HG02623 (cell line): ENCODE measurements around the gene HSPE1.
A peak's percentile ranks its signal among the peaks of the same experiment; 100 is the strongest.
"Not testable (repeated sequence)": the region's sequence is repeated elsewhere in the genome, so short reads cannot be mapped to it uniquely, and the experiment has no call there.

Experiments
- ATAC-seq: cut with Tn5 transposase; IDR thresholded peaks from one replicate; pipeline ENCODE4 v1.9.1; 2021; ENCODE audit warnings: moderate library complexity; ENCODE audit not compliant: unreplicated experiment

HSPE1 gene

DNA sequence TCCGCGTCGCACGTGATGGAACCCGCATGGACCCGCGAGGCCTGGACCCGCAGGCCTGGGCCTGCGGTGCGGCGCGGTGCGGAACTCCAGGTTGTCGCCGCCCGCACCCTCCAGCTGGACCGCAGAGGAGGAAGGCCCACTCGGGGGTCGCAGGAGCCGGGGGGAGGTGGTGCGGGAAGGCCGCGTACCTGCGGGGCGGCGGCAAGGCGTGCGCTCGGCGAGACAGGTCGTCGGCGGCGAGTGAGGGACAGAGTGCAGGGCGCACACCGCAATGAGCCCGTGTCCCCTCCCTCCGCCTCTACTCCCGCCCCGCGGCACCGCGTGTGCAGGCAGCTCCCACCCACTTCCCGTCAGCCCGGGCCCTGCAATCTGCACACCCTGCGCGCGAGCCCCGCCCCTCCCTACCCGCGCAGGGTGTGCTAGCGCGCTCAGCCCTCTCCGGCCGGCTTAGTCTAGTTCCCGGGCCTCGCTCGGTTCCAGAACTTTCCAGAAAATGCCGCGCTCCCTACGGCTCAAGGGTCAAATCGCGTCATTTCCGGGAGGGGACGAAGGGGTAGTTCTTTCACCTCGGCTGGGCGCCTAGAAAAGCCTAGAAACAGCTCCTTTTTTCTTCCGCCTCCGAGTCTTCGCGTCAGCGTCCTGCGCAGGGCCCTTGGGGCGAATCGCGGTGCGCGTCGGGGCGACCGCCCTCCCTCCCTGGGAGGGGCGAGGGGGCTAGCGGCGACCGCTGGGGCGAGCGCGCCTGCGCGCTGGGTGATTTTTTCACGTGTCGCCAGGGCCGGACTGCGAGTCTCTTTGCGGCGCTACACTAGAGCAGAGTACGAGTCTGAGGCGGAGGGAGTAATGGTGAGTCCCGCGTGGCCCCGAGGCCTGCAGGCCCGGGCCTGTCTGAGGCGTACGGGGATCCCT is at the start of gene HSPE1, which contains the start of gene HSPD1:
HSPE1 (plus strand) TSS at position 786 of the 909 bp plus-strand sequence; CDS start at position 844, 58 bp downstream.
HSPD1 (minus strand) TSS at position 247 of the 909 bp plus-strand sequence. CDS start 992 bp downstream, outside the sequence.
- peak; percentile 75 for ATAC-seq

DNA sequence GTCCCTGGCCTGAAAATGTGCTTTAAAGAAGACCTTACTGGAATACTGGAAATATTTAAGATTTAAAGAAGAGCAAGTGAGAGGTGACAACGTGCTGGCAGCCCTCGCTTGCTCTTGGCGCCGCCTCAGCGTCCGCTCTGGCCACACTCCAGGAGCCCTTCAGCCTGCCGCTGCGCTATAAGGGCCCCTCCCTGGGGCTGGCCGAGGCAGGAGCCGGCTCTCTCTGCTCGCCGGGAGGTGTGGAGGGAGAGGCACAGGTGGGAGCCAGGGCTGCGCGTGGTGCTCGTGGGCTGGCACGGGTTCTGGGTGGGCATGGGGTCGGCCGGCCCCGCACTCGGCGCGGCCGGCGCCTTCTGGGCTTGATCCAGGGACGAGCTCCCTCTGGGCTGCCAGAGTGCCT is 49.7 kb upstream of the HSPE1 start:
- ATAC-seq, result no peak

DNA sequence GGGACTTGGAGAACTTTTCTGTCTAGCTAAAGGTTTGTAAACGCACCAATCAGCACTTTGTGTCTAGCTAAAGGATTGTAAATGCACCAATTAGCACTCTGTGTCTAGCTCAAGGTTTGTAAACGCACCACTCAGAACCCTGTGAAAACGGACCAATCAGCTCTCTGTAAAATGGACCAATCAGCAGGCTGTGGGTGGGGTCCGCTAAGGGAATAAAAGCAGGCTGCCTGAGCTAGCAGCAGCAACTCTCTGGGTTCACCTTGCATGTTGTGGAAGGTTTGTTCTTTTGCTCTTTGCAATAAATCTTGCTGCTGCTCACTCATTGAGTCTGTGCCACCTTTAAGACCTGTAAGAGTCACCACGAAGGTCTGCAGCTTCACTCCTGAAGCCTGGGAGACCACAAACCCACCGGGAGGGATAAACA is 49.2 kb upstream of the HSPE1 start:
- not testable (repeated sequence) for ATAC-seq

DNA sequence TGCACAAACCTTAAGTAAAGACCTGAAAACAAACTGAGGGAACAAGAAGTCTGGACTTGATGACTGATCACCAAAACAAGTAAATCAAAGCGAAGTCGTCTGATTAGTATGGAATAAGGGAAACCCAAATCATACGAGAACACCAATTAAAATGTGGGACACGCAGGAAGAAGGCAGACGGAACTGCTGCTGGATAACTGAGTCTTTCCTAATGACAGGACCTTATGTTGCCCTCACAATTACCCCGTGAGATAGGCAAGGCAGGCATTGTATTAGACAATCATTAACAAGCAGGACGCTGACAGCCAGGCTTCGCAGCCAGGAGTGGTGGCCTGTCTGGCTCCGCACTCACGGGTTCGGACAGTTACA is 47.4 kb upstream of the HSPE1 start:
- ATAC-seq, result no peak

DNA sequence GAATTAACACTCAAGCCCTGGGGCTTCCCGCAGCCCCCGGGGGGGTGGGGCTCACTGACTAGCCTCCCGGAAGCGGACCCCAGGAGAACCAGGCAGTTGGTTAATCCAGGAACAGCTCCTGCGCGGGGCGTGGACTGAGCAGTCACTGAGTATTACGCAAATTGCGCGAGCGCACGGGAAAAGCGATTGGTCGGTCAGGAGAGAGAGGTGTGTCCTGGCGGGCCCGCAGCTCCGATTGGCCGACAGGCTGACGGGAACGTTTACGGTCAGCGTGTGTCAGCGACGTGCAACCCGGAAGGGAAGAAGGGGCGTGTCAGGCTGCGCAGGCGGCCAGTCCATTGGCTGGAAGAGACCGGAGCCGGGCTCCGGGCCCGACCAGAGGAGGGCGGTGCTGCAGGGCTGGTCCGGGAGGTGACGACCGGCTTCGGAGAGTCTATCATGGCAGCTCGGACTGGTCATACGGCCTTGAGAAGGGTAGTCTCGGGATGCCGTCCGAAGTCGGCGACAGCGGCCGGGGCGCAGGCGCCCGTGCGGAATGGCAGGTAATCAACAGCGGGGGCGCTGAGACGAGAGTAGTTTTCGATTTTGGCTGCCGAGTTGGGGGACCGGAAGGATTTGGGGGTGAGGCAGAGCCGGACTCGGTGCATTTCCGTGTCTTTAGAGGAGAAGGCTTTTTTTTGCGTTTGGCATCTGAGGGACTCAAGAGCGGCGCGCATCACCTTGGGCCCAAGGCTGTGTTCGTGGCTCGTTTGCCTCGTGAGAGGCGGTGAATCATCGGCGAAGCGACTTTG is 46.9 kb upstream of the HSPE1 start, which contains the start of gene COQ10B:
COQ10B (plus strand) TSS at position 430 of the 791 bp plus-strand sequence; CDS start at position 439, 9 bp downstream.
- peak; percentile 96 for ATAC-seq

DNA sequence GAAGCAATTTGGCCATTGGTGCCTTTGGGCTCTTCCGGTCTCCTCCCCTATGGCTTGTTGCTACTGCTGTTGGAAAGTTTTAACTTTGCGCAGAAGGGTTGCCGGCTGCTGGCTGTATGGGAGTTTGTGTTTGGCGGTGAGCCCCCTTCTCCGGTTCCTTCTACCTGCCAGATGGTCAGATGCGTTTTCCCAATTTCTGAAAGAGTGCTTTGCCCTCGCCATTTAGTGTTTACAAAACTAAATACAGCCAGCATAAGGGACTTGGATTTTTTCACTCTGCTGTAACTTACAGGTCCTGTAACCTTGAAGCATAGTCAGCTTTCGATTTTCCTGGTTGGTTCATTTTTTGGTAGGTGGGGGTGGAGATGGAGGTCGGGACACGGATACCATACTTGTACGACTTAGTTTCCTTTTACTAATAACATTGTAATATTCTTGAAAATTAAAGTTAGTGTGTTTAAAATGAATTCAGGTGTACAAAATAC is 46.2 kb upstream of the HSPE1 start:
- ATAC-seq, result peak; percentile 16

DNA sequence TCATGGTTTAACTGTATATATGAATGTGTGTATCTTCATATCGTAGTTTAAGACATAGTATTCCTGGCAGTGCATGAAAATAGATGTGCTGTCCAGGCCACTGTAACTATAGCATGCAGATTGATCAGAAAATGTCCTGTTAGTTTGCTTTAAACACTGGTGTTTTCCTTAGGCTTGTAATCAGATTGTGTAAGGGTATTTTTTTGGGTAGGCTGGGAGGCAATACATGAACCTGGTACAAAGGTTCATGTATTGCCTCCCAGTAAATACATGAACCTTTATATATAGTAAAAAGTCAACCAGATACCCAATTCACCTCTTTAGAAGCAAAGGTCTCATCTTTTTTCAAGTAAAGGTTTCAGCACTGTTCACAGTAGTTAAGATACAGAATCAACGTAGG is 45.3 kb upstream of the HSPE1 start:
- no peak for ATAC-seq

DNA sequence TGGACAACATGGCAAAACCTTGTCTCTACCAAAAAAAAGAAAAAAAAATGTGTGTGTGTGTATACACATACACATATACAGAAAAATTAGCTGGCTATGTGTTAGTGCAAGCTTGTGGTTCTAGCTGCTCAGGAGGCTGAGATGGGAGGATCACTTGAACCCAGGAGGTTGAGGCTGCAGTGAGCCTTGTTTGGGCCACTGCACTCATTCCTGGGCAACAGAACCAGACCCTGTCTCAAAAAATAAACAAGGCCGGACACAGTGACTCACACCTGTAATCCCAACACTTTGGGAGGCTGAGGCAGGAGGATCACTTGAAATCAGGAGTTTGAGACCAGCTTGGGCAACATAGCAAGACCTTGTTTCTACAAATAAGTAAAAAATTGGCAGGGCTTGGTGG is 44.8 kb upstream of the HSPE1 start:
- ATAC-seq, result no peak

DNA sequence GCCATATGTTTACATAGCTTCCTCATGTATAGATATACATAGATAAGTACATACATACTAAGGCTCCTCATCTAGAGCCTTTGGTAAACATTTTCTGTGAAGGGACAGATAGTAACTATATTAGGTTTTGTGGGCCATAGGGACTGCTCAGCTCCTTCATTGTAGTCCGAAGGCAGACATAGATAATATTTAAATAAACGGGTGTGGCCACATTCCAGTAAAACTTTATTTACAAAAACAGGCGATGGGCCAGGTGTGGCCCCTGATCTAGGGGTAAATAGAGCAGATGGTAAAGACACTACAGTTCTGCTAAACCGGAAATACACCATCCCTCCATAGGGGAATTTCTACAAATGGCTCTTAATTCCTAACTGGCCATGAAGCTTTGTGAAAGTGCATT is 39.5 kb upstream of the HSPE1 start:
- no peak for ATAC-seq

DNA sequence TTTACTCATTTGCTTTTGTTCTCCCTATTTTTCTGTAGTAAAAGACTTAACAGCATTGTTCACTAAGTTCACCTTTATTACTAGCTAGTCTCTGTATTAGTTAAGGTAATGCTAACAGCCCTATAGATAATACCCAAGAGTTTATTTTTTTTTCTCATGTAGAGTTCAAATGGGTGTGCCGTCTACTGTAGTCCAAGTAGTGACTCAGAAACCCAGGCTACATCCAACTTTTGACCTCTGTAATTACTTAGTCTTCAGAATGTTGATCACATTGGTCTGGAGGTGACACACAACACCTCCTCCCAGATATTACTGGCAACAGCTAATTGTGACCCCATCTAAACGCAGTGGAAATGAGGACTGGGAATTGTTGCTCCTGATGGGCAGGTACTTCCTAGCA is 39.1 kb upstream of the HSPE1 start:
- ATAC-seq, result no peak

DNA sequence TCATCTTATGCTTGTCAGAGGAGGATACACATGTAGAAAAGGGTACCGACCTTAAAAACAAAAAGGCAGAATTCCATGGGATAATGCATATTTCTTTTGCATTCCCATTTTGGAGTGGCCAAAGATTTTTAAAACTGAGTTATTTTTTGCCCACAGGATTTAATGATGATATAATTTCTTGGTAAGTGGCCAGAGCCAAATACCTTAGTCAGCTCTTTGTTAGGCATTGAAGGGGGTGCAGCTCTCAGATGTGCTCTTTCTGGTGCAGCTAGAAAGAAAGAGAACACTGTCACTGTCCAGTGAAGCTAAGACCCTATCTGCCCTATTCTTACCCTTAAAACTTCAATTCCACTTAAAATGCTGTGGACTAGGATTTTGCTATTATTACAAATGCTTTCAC is 36.0 kb upstream of the HSPE1 start:
- ATAC-seq, result no peak

DNA sequence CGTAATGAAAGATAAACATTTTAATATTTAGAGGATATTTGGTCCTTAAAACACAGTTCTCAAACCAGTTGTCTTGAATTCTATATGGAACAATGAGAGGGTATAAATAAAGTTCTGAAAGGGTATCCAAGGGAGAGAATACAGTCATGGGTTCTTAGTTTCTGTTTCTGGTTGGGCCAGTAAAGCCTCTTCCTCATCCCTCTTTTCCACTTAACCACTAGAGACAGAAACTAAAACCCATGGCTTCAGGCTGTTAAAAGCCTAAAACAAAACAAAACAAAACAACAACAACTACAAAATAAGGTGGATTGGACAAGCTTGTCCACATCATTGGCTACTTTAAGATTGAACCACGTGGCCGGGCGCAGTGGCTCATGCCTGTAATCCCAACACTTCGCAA is 28.0 kb upstream of the HSPE1 start:
- no peak for ATAC-seq

DNA sequence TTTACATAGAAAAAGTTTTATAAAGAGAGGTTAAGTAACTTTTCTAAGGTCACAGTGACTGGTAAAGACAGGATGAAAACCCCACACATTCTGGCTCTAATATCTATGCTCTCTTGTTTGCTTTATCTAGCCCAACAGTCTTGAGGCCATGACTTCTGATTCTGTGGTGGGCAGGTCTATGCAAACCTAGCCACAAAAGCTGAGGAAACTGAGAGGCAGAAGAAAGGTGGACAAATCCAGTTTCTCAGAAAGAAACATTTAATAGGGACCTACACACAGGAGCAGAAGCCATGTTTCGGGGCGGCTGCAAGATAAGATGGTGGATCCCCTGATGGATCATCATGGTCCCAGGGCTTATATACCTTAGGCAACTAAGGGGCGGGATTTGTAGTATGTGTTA is 22.4 kb upstream of the HSPE1 start:
- no peak for ATAC-seq

DNA sequence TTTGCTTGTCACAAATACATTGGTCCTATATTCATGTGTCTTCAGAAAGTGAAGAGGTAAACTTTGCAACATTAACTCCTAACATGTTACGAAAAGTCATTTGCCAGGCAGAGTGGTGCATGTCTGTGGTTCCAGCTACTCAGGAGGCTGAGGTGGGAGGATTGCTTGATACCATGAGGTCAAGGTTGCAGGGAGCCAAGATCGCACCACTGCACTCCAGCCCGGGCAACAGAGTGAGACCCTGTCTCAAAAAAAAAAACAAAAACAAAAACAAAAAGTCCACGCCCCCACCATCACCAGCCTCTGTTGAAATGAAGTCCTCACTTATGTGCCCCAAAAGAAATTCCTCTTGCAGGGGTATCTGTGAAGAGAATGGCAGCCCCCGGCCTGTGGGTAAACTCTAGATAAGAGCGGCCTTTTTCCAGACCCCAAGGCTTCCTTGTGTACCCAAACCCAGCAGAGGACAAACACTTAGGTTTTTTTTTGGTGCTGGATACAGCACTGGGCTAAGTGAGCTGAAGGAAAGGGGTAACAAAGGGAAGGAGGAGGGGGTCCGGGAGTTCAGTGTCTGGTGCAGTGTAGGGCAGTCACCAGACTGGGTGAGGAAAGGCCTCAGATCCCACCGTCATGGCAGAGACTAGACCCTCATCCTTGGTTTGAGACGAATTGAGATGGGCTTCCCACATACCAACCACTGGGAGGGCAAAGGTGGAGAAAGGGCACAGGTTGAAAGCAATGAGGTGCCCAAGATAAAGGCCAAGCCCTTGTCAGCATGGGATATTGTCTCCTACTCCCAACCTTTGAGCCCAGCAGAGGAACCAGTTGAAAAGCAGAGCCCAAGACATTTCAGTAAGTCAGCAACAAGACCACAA is 19.8 kb upstream of the HSPE1 start:
- no peak for ATAC-seq

DNA sequence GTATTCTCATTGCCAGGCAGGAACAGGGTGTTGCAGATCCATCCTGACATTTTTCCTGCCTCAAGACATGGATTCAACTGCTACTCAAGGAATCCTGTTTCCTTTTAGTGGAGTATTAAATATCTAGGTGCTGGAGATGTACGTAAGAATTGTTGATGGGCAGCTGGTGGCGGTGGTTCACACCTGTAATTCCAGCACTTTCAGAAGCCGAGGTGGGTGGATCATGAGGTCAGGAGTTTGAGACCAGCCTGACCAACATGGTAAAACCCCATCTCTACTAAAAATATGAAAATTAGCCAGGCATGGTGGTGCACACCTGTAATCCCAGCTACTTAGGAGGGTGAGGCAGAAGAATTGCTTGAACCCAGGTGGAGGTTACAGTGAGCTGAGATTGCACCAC is 15.9 kb upstream of the HSPE1 start:
- not testable (repeated sequence) for ATAC-seq

DNA sequence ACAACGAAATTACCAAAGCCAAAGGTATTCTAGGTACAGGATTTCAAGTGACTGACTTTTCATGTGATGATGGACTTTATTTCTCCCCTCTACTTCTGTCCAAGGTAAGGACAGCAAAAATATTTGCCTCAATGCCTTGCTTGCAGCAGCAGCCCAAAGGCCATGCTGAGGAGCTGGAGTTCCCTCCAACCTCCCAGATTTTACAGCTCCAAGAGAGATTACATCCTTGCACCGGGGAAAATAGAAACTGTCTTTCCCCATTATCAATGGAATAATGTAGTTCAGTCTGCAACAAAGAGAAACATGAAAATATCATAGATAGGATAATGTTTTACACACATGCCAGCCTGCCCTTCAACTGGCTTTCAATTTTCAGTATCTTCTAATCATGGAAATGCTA is 14.0 kb upstream of the HSPE1 start:
- no peak for ATAC-seq

DNA sequence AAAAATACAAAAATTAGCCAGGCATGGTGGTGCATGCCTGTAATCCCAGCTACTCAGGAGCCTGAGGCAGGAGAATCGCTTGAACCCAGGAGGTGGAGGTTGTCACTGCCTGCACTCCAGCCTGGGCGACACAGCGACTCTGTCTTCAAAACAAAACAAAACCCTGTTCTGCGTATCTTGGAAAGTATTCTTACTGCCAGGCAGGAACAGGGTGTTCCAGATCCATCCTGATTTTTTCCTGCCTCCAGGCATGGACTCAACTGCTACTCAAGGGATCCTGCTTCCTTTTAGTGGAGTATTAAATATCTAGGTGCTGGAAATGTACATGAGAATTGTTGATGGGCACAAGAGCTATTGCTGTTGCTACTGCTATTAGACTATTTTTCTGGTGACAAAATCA is 12.8 kb upstream of the HSPE1 start:
- ATAC-seq, result no peak

DNA sequence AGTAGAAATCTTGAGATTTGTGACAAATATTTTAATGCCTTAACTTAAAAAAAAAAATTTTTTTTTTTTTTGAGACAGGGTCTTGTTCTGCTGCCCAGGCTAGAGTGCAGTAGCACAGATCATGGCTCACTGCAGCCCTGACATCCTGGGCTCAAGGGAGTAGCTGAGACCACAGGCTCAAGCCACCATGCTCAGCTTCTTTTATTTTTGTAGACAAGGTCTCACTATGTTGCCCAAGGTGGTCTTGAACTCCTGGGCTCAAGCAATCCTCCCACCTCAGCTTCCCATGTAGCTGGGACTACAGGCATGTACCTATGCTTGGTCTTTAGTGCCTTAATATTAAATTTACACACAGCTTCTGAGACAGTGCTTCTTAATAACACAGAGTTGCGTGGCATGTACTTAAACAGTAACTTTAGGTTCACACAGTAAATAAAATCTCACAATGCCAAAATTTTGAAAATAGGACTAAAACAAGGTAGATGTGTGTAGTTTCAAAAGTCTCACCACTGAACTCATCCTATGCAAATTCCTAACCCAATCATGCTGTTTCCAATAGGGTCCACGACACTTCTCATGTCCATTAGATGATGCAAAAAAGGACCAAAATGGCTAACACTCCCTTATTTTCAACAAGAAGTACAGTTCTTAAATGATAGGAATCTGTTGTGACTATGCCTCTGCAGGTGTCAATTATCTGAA is 4.6 kb upstream of the HSPE1 start:
- no peak for ATAC-seq

DNA sequence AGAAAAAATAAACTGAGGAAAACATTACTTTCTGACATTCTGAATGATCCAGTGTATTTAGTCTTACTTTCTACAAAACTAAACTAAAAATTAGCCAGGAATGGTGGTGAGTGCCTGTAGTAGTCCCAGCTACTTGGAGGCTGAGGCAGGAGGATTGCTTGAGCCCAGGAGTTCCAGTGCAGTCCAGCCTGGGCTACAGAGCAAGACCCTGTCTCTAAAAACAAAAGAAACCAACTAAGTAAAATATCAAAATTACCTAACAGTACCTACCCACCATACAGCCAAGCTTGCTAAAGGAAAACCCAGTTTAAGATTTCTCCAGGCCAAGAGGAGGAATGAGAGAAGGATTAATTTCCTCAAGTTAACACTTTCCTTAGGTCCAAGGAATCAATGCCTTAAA is 3.5 kb upstream of the HSPE1 start:
- no peak for ATAC-seq

DNA sequence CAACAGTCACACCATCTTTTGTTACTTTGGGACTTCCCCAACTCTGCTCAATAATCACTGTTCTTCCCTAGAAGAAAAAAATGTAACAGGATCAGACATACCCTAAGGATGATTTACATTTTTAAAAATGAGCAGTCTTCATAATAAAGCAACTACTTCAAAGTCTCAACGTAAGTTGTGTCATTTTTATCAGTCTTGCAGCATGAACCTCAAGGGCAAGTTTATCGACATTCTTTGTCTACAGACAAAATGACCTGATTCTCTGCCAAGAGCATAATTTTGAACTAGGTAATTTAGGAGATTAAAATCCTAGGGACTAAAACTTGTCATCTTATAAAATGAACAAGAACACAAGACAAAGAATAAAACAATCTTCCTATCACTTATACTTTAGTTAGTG is 2.9 kb upstream of the HSPE1 start:
- ATAC-seq, result no peak
